DOHH2 (cell line): ENCODE data around the gene BEND5.

Experiments used
- H3F3A ChIP-seq: fragments of 200-600 bp; sonication (generic), shearing (Covaris generic); 2 replicates; pipeline ENCODE4 v1.6.0; 2016; ENCODE audit warnings: antibody characterized with exemption, mild to moderate bottlenecking; ENCODE audit not compliant: control insufficient read depth, insufficient read depth
- H3K27ac ChIP-seq: fragments of 200-600 bp; sonication (generic); 2 replicates; pipeline ENCODE4 v1.5.1; 2014; ENCODE audit warnings: low read depth, mild to moderate bottlenecking, low read length, moderate library complexity
- H3K27me3 ChIP-seq: fragments of 200-600 bp; sonication (generic); 2 replicates; pipeline ENCODE4 v1.6.1; 2014; ENCODE audit warnings: mild to moderate bottlenecking, low read length, mixed read lengths; ENCODE audit not compliant: control insufficient read depth
- H3K36me3 ChIP-seq: fragments of 200-600 bp; sonication (generic); 2 replicates; pipeline ENCODE4 v1.6.1; 2014; ENCODE audit warnings: mild to moderate bottlenecking, low read length, moderate library complexity, mixed read lengths; ENCODE audit not compliant: control insufficient read depth
- H3K4me1 ChIP-seq: fragments of 200-600 bp; sonication (generic); 2 replicates; pipeline ENCODE4 v1.6.1; 2014; ENCODE audit warnings: mild to moderate bottlenecking, low read length, mixed read lengths; ENCODE audit not compliant: control insufficient read depth
- H3K4me2 ChIP-seq: fragments of 200-600 bp; sonication (generic); 2 replicates; pipeline ENCODE4 v1.6.0; 2014; ENCODE audit warnings: mild to moderate bottlenecking, low read length, moderate library complexity
- H3K4me3 ChIP-seq: fragments of 200-600 bp; sonication (generic); 2 replicates; pipeline ENCODE4 v1.5.1; 2014; ENCODE audit warnings: mild to moderate bottlenecking, low read length, mixed read lengths
- H3K79me2 ChIP-seq: fragments of 200-600 bp; sonication (generic); 2 replicates; pipeline ENCODE4 v1.6.1; 2014; ENCODE audit warnings: mild to moderate bottlenecking, low read length, mixed read lengths; ENCODE audit not compliant: control insufficient read depth
- H3K9me2 ChIP-seq: fragments of 200-600 bp; sonication (generic); replicated peaks from 2 replicates; pipeline ENCODE4 v1.6.1; 2014; ENCODE audit warnings: mild to moderate bottlenecking, low read length, mixed read lengths; ENCODE audit not compliant: control insufficient read depth
- H3K9me3 ChIP-seq: fragments of 200-600 bp; sonication (generic); 2 replicates; pipeline ENCODE4 v1.6.1; 2014; ENCODE audit warnings: antibody characterized with exemption, low read length, mixed read lengths; ENCODE audit not compliant: control insufficient read depth, insufficient read depth
- H4K20me1 ChIP-seq: fragments of 200-600 bp; sonication (generic); 2 replicates; pipeline ENCODE4 v1.6.0; 2014; ENCODE audit warnings: low read depth, mild to moderate bottlenecking, antibody characterized with exemption, low read length, moderate library complexity; ENCODE audit not compliant: control insufficient read depth, insufficient read depth
- EZH2phosphoT487 ChIP-seq: fragments of 200-600 bp; sonication (generic); IDR thresholded peaks from 2 replicates; pipeline ENCODE4 v1.6.1; 2017; ENCODE audit warnings: borderline replicate concordance, mild to moderate bottlenecking, antibody characterized with exemption, low read length, moderate library complexity, mixed read lengths
- TF ChIP-seq, protein P1 (sequence below): fragments of 200-600 bp; sonication (generic); IDR thresholded peaks from one replicate; pipeline ENCODE4 v1.5.1; 2014; ENCODE audit warnings: antibody characterized with exemption, mild to moderate bottlenecking, low read depth, low read length; ENCODE audit not compliant: poor library complexity, severe bottlenecking

BEND5 gene

DNA sequence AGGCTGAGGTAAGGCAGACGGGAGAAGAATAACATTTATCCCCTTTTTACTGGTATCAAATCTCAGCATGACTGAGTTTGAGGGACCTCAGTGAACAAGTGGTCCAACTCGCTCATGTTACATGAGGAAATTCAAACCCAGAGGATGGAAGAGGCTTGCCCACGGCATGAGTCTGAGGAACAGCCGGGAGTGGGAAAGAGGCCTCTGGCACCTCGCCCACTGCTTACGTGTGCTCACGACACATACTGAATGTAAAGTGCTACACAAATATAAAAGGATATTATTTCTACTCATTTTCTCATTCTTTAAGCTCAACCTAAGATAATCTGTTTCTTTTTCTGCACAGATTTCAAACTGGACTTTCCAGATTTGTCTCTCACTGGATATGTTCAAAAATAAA, 14.7 kb downstream of the BEND5 start:
- no peak overlapping the region for H3K4me3 ChIP-seq
- H3K4me2 ChIP-seq = no peak overlapping the region
- no peaks in the 10 kb centered on the region for H4K20me1 ChIP-seq
- no peaks in the 10 kb centered on the region for H3K9me3 ChIP-seq
- no peaks in the 10 kb centered on the region; the same call in 1 of the 2 replicates for H3K9me2 ChIP-seq
- no peaks in the 10 kb centered on the region for H3F3A ChIP-seq
- no peaks in the 10 kb centered on the region for H3K27me3 ChIP-seq
- no peaks in the 10 kb centered on the region for H3K36me3 ChIP-seq
- H3K79me2 ChIP-seq = no peaks in the 10 kb centered on the region
- TF ChIP-seq, protein P1, sequence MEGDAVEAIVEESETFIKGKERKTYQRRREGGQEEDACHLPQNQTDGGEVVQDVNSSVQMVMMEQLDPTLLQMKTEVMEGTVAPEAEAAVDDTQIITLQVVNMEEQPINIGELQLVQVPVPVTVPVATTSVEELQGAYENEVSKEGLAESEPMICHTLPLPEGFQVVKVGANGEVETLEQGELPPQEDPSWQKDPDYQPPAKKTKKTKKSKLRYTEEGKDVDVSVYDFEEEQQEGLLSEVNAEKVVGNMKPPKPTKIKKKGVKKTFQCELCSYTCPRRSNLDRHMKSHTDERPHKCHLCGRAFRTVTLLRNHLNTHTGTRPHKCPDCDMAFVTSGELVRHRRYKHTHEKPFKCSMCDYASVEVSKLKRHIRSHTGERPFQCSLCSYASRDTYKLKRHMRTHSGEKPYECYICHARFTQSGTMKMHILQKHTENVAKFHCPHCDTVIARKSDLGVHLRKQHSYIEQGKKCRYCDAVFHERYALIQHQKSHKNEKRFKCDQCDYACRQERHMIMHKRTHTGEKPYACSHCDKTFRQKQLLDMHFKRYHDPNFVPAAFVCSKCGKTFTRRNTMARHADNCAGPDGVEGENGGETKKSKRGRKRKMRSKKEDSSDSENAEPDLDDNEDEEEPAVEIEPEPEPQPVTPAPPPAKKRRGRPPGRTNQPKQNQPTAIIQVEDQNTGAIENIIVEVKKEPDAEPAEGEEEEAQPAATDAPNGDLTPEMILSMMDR = no peak
- TF ChIP-seq EZH2phosphoT487 = no peak
- no peaks in the 10 kb centered on the region for H3K4me1 ChIP-seq
- no peak overlapping the region for H3K27ac ChIP-seq

DNA sequence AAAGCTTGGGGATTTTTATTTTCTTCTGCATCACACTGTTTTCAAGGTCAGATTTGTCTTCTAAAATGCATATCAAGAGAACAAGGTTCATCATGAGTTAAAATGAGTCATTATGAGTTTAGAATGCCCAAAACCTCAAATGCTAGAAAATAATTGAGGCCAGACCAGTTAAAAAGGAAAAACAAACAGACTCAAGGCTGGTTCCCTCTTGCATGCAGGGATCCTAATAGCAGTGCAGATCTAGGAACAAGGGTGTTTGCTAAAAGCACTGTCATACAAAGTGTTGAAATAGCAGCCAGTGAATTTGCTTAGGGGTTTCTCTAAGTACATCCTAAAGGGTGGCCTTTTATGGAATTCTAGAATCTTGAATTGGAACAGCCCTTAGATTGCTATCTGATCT, 15.3 kb downstream of the BEND5 start:
- Histone ChIP-seq H3K4me2 (no peak overlapping the region), H3K4me3 (no peak overlapping the region), H3K36me3 (no peaks in the 10 kb centered on the region), H3K4me1 (no peaks in the 10 kb centered on the region), H3K9me2 (no peaks in the 10 kb centered on the region; the same call in 1 of the 2 replicates), H4K20me1 (no peaks in the 10 kb centered on the region), H3K79me2 (no peaks in the 10 kb centered on the region), H3F3A (no peaks in the 10 kb centered on the region), H3K27me3 (no peaks in the 10 kb centered on the region), H3K27ac (no peak overlapping the region), H3K9me3 (no peaks in the 10 kb centered on the region)
- TF ChIP-seq, protein P1 = no peak
- TF ChIP-seq EZH2phosphoT487 = no peak

DNA sequence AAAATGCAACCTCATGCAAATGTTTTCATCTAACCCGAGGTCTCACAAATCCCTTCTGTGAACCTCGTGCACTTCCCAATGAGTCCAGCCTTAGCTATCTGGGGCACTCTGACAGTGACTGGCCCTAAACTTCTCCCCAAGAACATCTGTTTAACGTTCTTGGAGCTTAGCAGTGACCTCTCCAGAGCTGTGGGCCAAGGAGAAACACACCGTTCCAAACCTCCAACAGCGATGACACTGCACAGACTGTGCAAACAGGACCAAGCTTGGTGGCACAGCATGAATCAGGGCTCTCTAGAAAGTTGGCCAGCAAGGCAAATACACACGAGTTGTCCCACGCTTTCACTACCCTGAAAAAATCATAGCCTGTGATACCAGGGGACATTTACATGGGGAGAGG, 15.8 kb downstream of the BEND5 start:
- Histone ChIP-seq H3K79me2 (no peaks in the 10 kb centered on the region), H3K9me3 (no peaks in the 10 kb centered on the region), H3K27me3 (no peaks in the 10 kb centered on the region), H3K4me3 (no peak overlapping the region), H3K36me3 (no peaks in the 10 kb centered on the region), H3K27ac (no peak overlapping the region), H3K4me1 (no peaks in the 10 kb centered on the region), H4K20me1 (no peaks in the 10 kb centered on the region), H3K4me2 (no peak overlapping the region), H3K9me2 (no peaks in the 10 kb centered on the region; the same call in 1 of the 2 replicates), H3F3A (no peaks in the 10 kb centered on the region)
- TF ChIP-seq EZH2phosphoT487 = no peak
- TF ChIP-seq, protein P1 = no peak
